K562 (cell line): ENCODE measurements around the gene ACOX1. TPM values are rescaled to one million over a fixed set of nuclear protein-coding genes. Genes with fewer than 3 reads are reported as not detected.
A peak's percentile ranks its signal among the peaks of the same experiment; 100 is the strongest.

Experiments used
- CHD1 ChIP-seq: fragments of 200-600 bp; sonication (generic); IDR thresholded peaks from one replicate; pipeline ENCODE4 v1.6.1; 2012; ENCODE audit warnings: mild to moderate bottlenecking, moderate library complexity, low read length, inconsistent platforms
- CREB3L1 ChIP-seq: fragments of 450-650 bp; IDR thresholded peaks from 2 replicates; pipeline ENCODE4 v1.6.1; 2014; ENCODE audit warnings: low read depth, mild to moderate bottlenecking, moderate library complexity, borderline replicate concordance
- HNRNPK ChIP-seq: fragments of 200-400 bp; formaldehyde crosslinking; IDR thresholded peaks from one replicate; pipeline ENCODE4 v1.6.1; 2018; ENCODE audit warnings: mild to moderate bottlenecking, low read depth, low read length; ENCODE audit not compliant: poor library complexity, severe bottlenecking
- MAZ ChIP-seq, 2 experiments: fragments of 450-650 bp in 1 of 2; sonication (generic) in 1 of 2; formaldehyde crosslinking; IDR thresholded peaks in 1 of 2; conservative IDR thresholded peaks in 1 of 2; 2 replicates each; pipeline versions ENCODE4 v1.4.0 to v1.5.0; 2020; ENCODE audit warnings: mild to moderate bottlenecking in 1 of 2, missing genetic modification reagents in 1 of 2
- MYC ChIP-seq, 2 experiments: fragments of 250-450 bp in 1 of 2; sonication (Bioruptor Pico) in 1 of 2; IDR thresholded peaks; 2 replicates each; pipeline versions ENCODE4 v1.5.1 to v1.6.1; 2012 to 2021; ENCODE audit warnings: low read depth in 2 of 2, borderline replicate concordance in 1 of 2, improper control_type of control experiment in 1 of 2, low read length in 1 of 2, mild to moderate bottlenecking in 1 of 2, moderate library complexity in 1 of 2
- RB1 ChIP-seq: fragments of 450-650 bp; IDR thresholded peaks from 2 replicates; pipeline ENCODE4 v1.6.1; 2017; ENCODE audit warnings: low read depth, mild to moderate bottlenecking
- RBM22 ChIP-seq: fragments of 200-400 bp; formaldehyde crosslinking; IDR thresholded peaks from 2 replicates; pipeline ENCODE4 v1.6.1; 2018; ENCODE audit warnings: low read length, low read depth; ENCODE audit not compliant: poor library complexity, severe bottlenecking
- RCOR1 ChIP-seq, 2 experiments: IDR thresholded peaks; 2 replicates each; pipeline ENCODE4 v1.6.1; 2012; ENCODE audit warnings: low read depth in 2 of 2, low read length in 2 of 2, borderline replicate concordance in 1 of 2, improper control_type of control experiment in 1 of 2
- SMARCA5 ChIP-seq: fragments of 450-650 bp; IDR thresholded peaks from 2 replicates; pipeline ENCODE4 v1.6.1; 2016
- TAF1 ChIP-seq: IDR thresholded peaks from 2 replicates; pipeline ENCODE4 v1.6.1; 2011; ENCODE audit warnings: mild to moderate bottlenecking, low read length, moderate library complexity; ENCODE audit not compliant: insufficient read depth, control insufficient read depth, severe bottlenecking; ENCODE audit errors: extremely low read depth
- ZBTB1 ChIP-seq: sonication (generic); formaldehyde crosslinking; IDR thresholded peaks from 2 replicates; pipeline ENCODE4 v1.8.1; 2023; ENCODE audit warnings: missing genetic modification reagents, low read depth, mild to moderate bottlenecking, borderline replicate concordance
- ZFP30 ChIP-seq: fragments of 250-450 bp; sonication (Bioruptor Pico); IDR thresholded peaks from 2 replicates; pipeline ENCODE4 v1.8.0; 2022; ENCODE audit warnings: moderate library complexity, mild to moderate bottlenecking, inconsistent platforms, borderline replicate concordance
- ZNF586 ChIP-seq: fragments of 450-650 bp; formaldehyde crosslinking; conservative IDR thresholded peaks from 2 replicates; pipeline ENCODE4 v1.4.0; 2020; ENCODE audit warnings: mild to moderate bottlenecking, moderate library complexity
- polyA plus RNA-seq, 8 experiments: library from polyadenylated mRNA; depleted of rRNA in 4 of 8; stranded (reverse) in 5 of 8; unstranded in 3 of 8; fragments of >200 nt; fragmentation: Nextera tagmentation in 2 of 8; fragmentation: Illumina TruSeq in 1 of 8; extraction: Ambion mirVana in 2 of 8; extraction: Trizol in 1 of 8; gene quantifications; 2 replicates each; pipeline versions ENCODE4 v1.2.1 to v1.2.3, GENCODE V29; 2011 to 2014; ENCODE audit warnings: inconsistent platforms in 1 of 8, missing spikeins in 1 of 8
- total RNA-seq, 7 experiments: library from RNA; depleted of rRNA in 6 of 7; stranded (reverse); fragments of >200 nt in 6 of 7; fragmentation: Illumina TruSeq in 2 of 7; extraction: Trizol in 2 of 7; gene quantifications; 2 replicates each; pipeline versions ENCODE4 v1.2.1 to v1.2.3, GENCODE V29; 2011 to 2021; ENCODE audit warnings: low replicate concordance in 1 of 7

Gene ACOX1
- total and polyA plus RNA-seq, 9 of the 15 experiments (the other 6 are each of a cell fraction or from before 2014, with no cell fraction given): 7.8 to 24.1 (median 14.5) TPM

DNA sequence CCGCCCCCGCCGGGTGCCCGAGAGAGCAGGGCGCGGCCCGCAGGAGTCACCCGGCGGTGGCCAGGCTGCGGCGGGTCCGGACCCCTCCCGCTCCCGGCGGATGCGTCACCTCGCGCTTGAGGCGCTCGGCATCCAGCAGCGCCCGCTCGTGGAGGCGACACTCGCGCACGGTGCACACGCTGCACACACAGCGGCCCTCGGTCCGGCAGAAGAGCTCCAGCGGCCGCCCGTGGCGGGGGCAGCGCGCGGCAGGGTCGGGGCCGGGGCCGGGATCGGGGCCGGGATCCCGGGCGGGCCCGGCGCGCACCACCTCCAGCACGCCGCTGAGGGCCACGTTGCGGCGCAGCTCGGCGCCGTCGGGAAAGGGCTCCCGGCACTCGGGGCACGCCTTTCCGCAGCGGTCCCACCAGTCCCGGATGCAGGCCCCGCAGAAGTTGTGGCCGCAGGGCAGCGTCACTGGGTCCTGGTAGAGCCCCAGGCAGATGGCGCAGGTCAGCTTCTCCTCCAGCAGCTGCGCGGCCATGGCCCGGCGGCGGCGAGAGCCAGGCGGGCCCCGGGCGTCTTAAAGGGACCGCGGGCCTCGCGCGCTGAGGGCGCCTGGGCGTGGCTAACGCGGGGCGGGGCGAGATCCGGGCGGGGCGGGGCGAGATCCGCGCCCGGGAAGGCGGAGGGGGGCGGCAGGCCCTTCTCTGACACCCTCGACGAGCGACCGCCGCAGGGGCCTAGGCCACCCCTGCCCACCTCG, 82.4 kb downstream of the ACOX1 start, which contains the start of gene TRIM65 (continued):
- TF ChIP-seq MYC (IDR thresholded peaks at IDR 0.05; ENCODE audit: low read depth, low read length) (peak; percentile 85), MYC (CRISPR knock-in tag; IDR thresholded peaks at IDR 0.05; ENCODE audit: borderline replicate concordance, low read depth) (no peak), TAF1 (peak; percentile 81), RB1 (peak; percentile 89), ZFP30 (CRISPR knock-in tag) (no peak), CHD1 (peak; percentile 27), RBM22 (peak; percentile 68), SMARCA5 (no peak), CREB3L1 (peak; percentile 78), RCOR1 (IDR thresholded peaks at IDR 0.05; ENCODE audit: borderline replicate concordance in 1 of 2, low read depth in 2 of 2, low read length in 2 of 2) (no peak; a peak in 1 of 4 replicates), MAZ (CRISPR knock-in tag; conservative IDR thresholded peaks at IDR 0.05 in 1 of 2, IDR thresholded peaks at IDR 0.05 in 1 of 2) (peak; percentile 81 to 86; a peak in 3 of 4 replicates), ZNF586 (CRISPR knock-in tag) (no peak), HNRNPK (no peak), ZBTB1 (CRISPR knock-in tag) (peak; percentile 65)
